Stimulated activated naive CD8-positive, alpha-beta T cell treated with anti-CD3 and anti-CD28 coated beads, Interleukin-15, amount 100 ng/mL, for 72 hours (primary cell): ENCODE measurements around the gene ZDHHC20.
"Not testable (repeated sequence)": the region's sequence is repeated elsewhere in the genome, so short reads cannot be mapped to it uniquely, and the experiment has no call there.

ENCODE experiments used
- ATAC-seq: fragments of 150-1000 bp; cut with Tn5 transposase; 2 replicates; pipeline ENCODE4 v1.10.0; 2021; ENCODE audit warnings: mild to moderate bottlenecking, moderate library complexity
- DNase-seq, 2 donors: peaks; one replicate each; pipeline ENCODE4 v3.0.0; 2021 to 2022
- H3K27ac Mint-ChIP-seq, 2 donors: one replicate each; pipeline ENCODE4 v1.8.0; 2022; ENCODE audit warnings: mild to moderate bottlenecking in 2 of 2, mixed read lengths in 2 of 2, moderate library complexity in 2 of 2
- H3K27me3 Mint-ChIP-seq: one replicate; pipeline ENCODE4 v1.8.0; 2022; ENCODE audit warnings: mixed read lengths
- H3K4me1 Mint-ChIP-seq: one replicate; pipeline ENCODE4 v1.8.0; 2022; ENCODE audit warnings: mild to moderate bottlenecking, mixed read lengths
- H3K4me3 Mint-ChIP-seq, 2 donors: one replicate each; pipeline ENCODE4 v1.8.0; 2022; ENCODE audit warnings: mild to moderate bottlenecking in 2 of 2, mixed read lengths in 2 of 2, moderate library complexity in 1 of 2
- H3K9me3 Mint-ChIP-seq, 2 donors: one replicate each; pipeline ENCODE4 v1.8.0; 2022; ENCODE audit warnings: mixed read lengths in 2 of 2

Gene ZDHHC20

DNA sequence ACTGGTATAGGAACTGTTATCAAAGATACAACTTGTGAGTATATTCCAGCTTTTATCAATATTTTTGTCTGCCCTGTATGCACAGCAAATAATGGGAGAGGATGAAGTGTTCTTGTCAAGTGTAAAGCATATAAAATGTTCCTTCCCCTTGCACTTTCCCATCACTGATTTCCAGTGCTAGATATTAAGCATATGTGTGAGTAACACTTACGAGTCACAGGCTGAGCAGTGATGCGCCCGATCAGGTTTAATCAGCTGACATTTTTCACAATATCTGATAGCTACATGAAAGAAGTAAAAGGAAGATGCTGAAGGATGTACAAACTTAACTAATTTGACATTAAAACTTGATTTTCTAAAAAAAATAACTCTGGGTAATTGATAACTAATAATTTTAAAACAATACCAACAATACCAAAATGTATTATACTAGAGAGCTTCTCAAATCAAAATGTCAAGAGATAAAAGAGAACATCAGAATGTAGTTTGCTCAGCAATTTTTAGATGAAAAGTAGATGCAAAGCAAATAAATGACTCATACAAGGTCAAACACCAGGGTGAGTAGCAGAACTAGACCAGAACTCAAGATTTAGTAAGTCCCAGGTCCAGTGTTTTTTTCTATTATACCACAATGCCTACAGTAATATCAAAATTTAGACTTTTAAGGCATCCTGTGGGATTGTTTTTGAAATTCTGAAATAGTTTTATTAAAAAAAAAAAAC, 56.4 kb downstream of the ZDHHC20 start:
- H3K4me3 Mint-ChIP-seq: no peak overlapping the region
- peak overlapping the region in 1 of 2 donors; percentile 54 for H3K27ac Mint-ChIP-seq
- peak; percentile 64 for ATAC-seq
- DNase-seq: no peak
- no peaks in the 10 kb centered on the region for H3K27me3 Mint-ChIP-seq
- H3K4me1 Mint-ChIP-seq: peaks cover 41% of the 10 kb centered on the region
- H3K9me3 Mint-ChIP-seq: no peaks in the 10 kb centered on the region

GRCh38 chr13:21399741-21400140, 59.4 kb downstream of the ZDHHC20 start:
- Mint-ChIP-seq H3K4me3 (peak overlapping the region in 1 of 2 donors; percentile 18), H3K4me1 (peaks cover 64% of the 10 kb centered on the region), H3K27me3 (no peaks in the 10 kb centered on the region), H3K27ac (peak overlapping the region; percentile 48 to 77), H3K9me3 (no peaks in the 10 kb centered on the region)
- ATAC-seq: peak; percentile 69
- DNase-seq: no peak

- DNase-seq (peak in 1 of 2 donors; percentile 37), ATAC-seq (peak; percentile 80)
- peaks cover 42% of the 10 kb centered on the region for H3K4me1 Mint-ChIP-seq
- peak overlapping the region; percentile 16 to 43 for H3K4me3 Mint-ChIP-seq
- no peaks in the 10 kb centered on the region for H3K27me3 Mint-ChIP-seq
- H3K9me3 Mint-ChIP-seq: no peaks in the 10 kb centered on the region
- H3K27ac Mint-ChIP-seq: peak overlapping the region; percentile 72 to 83
Measured at GRCh38 chr13:21395953-21396352, 63.1 kb downstream of the ZDHHC20 start.

DNA sequence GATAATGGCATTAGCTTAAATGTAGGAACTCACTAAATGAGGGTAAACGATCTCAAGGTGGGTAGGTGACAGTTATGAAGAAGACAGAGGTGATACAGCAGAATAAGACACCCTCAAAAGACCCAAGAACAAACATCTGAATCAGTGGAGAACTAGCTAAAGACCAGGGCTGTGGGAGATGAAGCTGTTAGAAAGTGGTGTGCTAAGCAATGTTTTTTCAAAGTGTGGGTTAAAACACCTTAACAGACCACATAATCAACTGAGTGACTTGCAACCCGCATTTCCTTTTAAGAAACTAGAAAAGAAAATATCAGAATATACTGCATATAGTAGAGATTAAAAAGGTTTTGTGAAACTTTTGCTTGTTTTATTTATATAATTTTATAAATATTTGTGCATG, 70.0 kb downstream of the ZDHHC20 start:
- H3K9me3 Mint-ChIP-seq: peaks cover 11 to 13% of the 10 kb centered on the region in 2 donors
- peaks cover 20% of the 10 kb centered on the region for H3K4me1 Mint-ChIP-seq
- H3K27me3 Mint-ChIP-seq: no peaks in the 10 kb centered on the region
- H3K27ac Mint-ChIP-seq: no peak overlapping the region
- H3K4me3 Mint-ChIP-seq: no peak overlapping the region
- ATAC-seq: no peak
- DNase-seq: no peak

DNA sequence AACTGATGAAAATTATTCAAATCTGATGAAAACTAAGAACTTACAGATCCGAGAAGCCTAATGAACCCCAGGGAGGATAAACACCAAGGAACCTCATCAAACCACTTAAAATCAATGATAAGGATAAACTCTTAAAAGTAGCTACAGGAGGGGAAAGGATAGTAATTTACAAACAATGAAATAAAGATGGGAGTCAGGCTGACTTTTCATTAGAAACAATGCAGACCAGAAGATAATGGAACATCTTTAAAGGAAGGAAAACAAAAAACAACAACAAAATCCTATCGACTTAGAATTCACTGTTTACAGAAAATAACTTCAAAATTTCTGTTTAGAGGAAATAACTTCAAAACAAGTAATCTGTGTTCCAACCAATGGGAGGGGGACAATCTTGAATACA, 73.4 kb downstream of the ZDHHC20 start:
- ATAC-seq (no peak), DNase-seq (no peak)
- no peaks in the 10 kb centered on the region for H3K27me3 Mint-ChIP-seq
- H3K27ac Mint-ChIP-seq: no peak overlapping the region
- H3K4me1 Mint-ChIP-seq: peaks cover 17% of the 10 kb centered on the region
- H3K4me3 Mint-ChIP-seq: no peak overlapping the region
- H3K9me3 Mint-ChIP-seq: peaks cover 11 to 13% of the 10 kb centered on the region in 2 donors

DNA sequence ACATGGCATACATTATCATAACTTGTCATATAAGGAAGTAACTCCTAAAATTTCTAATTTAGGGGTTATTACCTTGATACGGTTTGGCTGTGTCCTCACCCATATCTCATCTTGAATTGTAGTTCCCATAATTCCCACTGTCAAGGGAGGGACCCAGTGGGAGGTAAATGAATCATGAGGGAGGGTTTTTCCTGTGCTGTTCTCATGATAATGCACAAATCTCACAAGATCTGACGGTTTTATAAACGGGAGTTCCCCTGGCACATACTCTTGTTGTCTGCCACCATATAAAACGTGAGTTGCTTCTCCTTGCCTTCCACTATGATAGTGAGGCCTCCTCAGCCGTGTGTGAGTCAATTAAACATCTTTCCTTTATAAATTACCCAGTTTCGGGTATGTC, 76.0 kb downstream of the ZDHHC20 start:
- Mint-ChIP-seq H3K27ac (no peak overlapping the region), H3K4me3 (no peak overlapping the region), H3K27me3 (no peaks in the 10 kb centered on the region), H3K9me3 (peaks cover 11 to 13% of the 10 kb centered on the region in 2 donors), H3K4me1 (no peaks in the 10 kb centered on the region)
- DNase-seq (no peak), ATAC-seq (no peak)

DNA sequence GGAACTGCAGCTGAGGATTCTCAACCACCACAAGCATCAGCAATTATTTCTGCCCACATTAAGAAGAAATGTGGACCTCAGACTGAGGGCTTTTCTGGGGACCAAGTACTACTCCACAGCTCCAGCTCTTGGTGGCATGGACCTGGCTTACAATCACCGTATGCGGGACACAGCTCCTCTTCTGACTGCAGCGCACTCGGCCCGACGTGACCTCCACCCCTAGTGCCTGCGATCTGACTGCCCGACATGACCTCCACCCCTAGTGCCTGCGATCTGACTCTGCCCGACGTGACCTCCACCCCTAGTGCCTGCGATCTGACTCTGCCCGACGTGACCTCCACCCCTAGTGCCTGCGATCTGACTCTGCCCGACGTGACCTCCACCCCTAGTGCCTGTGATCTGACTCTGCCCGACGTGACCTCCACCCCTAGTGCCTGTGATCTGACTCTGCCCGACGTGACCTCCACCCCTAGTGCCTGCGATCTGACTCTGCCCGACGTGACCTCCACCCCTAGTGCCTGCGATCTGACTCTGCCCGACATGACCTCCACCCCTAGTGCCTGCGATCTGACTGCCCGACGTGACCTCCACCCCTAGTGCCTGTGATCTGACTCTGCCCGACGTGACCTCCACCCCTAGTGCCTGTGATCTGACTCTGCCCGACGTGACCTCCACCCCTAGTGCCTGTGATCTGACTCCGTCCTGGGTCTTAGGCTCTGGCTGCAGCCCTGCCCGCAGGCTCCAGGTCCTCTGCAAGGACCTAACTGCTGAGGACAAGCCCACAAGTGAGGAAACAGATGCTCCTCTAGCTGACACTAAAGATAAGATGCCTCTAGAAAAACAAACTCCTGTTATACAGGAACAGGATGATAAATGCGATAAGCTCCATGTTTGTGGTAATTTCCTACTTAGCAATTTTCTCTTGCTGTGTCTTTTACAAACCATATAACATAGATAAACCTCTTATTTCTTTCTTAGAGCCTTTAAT, 81.8 kb downstream of the ZDHHC20 start:
- not testable (repeated sequence) for H3K27me3 Mint-ChIP-seq, ATAC-seq, H3K9me3 Mint-ChIP-seq, DNase-seq, H3K4me1 Mint-ChIP-seq, H3K4me3 Mint-ChIP-seq
- peak overlapping the region in 1 of 2 donors; percentile 54 for H3K27ac Mint-ChIP-seq

GRCh38 chr13:21372530-21372929, 86.6 kb downstream of the ZDHHC20 start:
- no peaks in the 10 kb centered on the region for H3K9me3 Mint-ChIP-seq
- no peak overlapping the region for H3K4me3 Mint-ChIP-seq
- H3K4me1 Mint-ChIP-seq: no peaks in the 10 kb centered on the region
- ATAC-seq (no peak), DNase-seq (no peak)
- no peaks in the 10 kb centered on the region for H3K27me3 Mint-ChIP-seq
- H3K27ac Mint-ChIP-seq: no peak overlapping the region

DNA sequence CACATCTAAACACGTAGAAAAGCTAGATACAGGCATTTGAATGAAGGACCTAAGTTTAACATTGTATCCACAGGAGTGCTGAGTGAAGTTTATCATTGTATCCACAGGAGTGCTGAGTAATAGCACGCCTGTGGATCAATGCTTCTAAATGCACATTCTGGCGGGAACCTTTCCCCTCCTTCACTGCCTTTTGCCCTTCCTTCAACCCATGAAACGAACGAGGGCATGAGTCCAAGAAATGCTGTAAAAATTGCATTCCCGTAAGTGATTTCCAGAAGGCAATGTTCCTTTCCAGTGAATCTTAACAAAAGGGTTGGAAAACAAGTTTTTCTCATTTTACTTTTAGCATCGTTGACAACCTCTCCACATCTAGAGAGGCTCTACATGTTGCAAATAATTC, 88.1 kb downstream of the ZDHHC20 start:
- no peaks in the 10 kb centered on the region for H3K9me3 Mint-ChIP-seq
- H3K4me3 Mint-ChIP-seq: no peak overlapping the region
- H3K27me3 Mint-ChIP-seq: no peaks in the 10 kb centered on the region
- ATAC-seq (no peak), DNase-seq (no peak)
- H3K27ac Mint-ChIP-seq: no peak overlapping the region
- H3K4me1 Mint-ChIP-seq: peaks cover 4% of the 10 kb centered on the region

GRCh38 chr13:21365574-21365973, 93.5 kb downstream of the ZDHHC20 start:
- Mint-ChIP-seq H3K4me3 (peak overlapping the region; percentile 18 to 51), H3K9me3 (peaks cover 0 to 6% of the 10 kb centered on the region in 2 donors), H3K27me3 (no peaks in the 10 kb centered on the region), H3K27ac (peak overlapping the region; percentile 85 to 87), H3K4me1 (peaks cover 25% of the 10 kb centered on the region)
- ATAC-seq (peak; percentile 85), DNase-seq (peak; percentile 16 to 45)

- DNase-seq: no peak
- Mint-ChIP-seq H3K27me3 (no peaks in the 10 kb centered on the region), H3K27ac (peak overlapping the region in 1 of 2 donors; percentile 35), H3K4me1 (peaks cover 25% of the 10 kb centered on the region), H3K4me3 (no peak overlapping the region), H3K9me3 (peaks cover 0 to 6% of the 10 kb centered on the region in 2 donors)
- ATAC-seq: peak; percentile 6
Measured at GRCh38 chr13:21364916-21365315, 94.2 kb downstream of the ZDHHC20 start.

- H3K4me1 Mint-ChIP-seq: peaks cover 25% of the 10 kb centered on the region
- H3K4me3 Mint-ChIP-seq: no peak overlapping the region
- DNase-seq: no peak
- H3K27me3 Mint-ChIP-seq: no peaks in the 10 kb centered on the region
- H3K9me3 Mint-ChIP-seq: peaks cover 0 to 6% of the 10 kb centered on the region in 2 donors
- no peak for ATAC-seq
- peak overlapping the region in 1 of 2 donors; percentile 57 for H3K27ac Mint-ChIP-seq
Measured at GRCh38 chr13:21364357-21364756, 94.7 kb downstream of the ZDHHC20 start.

GRCh38 chr13:21362741-21363140, 96.4 kb downstream of the ZDHHC20 start:
- no peak overlapping the region for H3K4me3 Mint-ChIP-seq
- no peaks in the 10 kb centered on the region for H3K27me3 Mint-ChIP-seq
- no peak for DNase-seq
- no peak for ATAC-seq
- no peak overlapping the region for H3K27ac Mint-ChIP-seq
- H3K4me1 Mint-ChIP-seq: peaks cover 25% of the 10 kb centered on the region
- peaks cover 0 to 6% of the 10 kb centered on the region in 2 donors for H3K9me3 Mint-ChIP-seq

- Mint-ChIP-seq H3K4me3 (no peak overlapping the region), H3K27me3 (no peaks in the 10 kb centered on the region), H3K9me3 (peaks cover 0 to 6% of the 10 kb centered on the region in 2 donors), H3K4me1 (peaks cover 25% of the 10 kb centered on the region), H3K27ac (no peak overlapping the region)
- DNase-seq: no peak
- ATAC-seq: no peak
Measured at GRCh38 chr13:21361706-21362105, 97.4 kb downstream of the ZDHHC20 start.

- Mint-ChIP-seq H3K4me3 (no peak overlapping the region), H3K9me3 (peaks cover 0 to 6% of the 10 kb centered on the region in 2 donors), H3K27ac (no peak overlapping the region), H3K4me1 (peaks cover 22% of the 10 kb centered on the region), H3K27me3 (no peaks in the 10 kb centered on the region)
- DNase-seq (no peak), ATAC-seq (no peak)
Measured at GRCh38 chr13:21361123-21361522, 98.0 kb downstream of the ZDHHC20 start.

- ATAC-seq: no peak
- H3K4me1 Mint-ChIP-seq: peaks cover 15% of the 10 kb centered on the region
Measured at GRCh38 chr13:21360463-21360862, 98.6 kb downstream of the ZDHHC20 start.

More at GRCh38 chr13:21360463-21360862, 98.6 kb downstream of the ZDHHC20 start:
- H3K27ac Mint-ChIP-seq: no peak overlapping the region
- no peak overlapping the region for H3K4me3 Mint-ChIP-seq
- DNase-seq: no peak
- H3K27me3 Mint-ChIP-seq: no peaks in the 10 kb centered on the region
- peaks cover 0 to 6% of the 10 kb centered on the region in 2 donors for H3K9me3 Mint-ChIP-seq
